Smooth muscle cell (in vitro differentiated cells): ENCODE results near the gene NCS1. TPM values are rescaled to one million over a fixed set of nuclear protein-coding genes. Genes with fewer than 3 reads are reported as not detected.

Experiments used
- DNase-seq: peaks from one replicate; lab custom pipeline; 2025; ENCODE audit not compliant: unreplicated experiment; lab: John Stamatoyannopoulos, UW
- H2AFZ ChIP-seq: fragments of 200-600 bp; sonication (generic); 2 replicates; pipeline ENCODE4 v1.6.0; 2016; ENCODE audit warnings: antibody characterized with exemption, low read depth, mild to moderate bottlenecking
- H3F3A ChIP-seq: fragments of 200-600 bp; sonication (generic); 2 replicates; pipeline ENCODE4 v1.6.0; 2017; ENCODE audit warnings: antibody characterized with exemption, low read depth
- H3K27ac ChIP-seq: fragments of 200-600 bp; sonication (generic); 2 replicates; pipeline ENCODE4 v1.5.1; 2016; ENCODE audit warnings: low read depth, mild to moderate bottlenecking
- H3K27me3 ChIP-seq: fragments of 200-600 bp; sonication (generic); 2 replicates; pipeline ENCODE4 v1.6.1; 2016; ENCODE audit warnings: low read depth, mild to moderate bottlenecking
- H3K36me3 ChIP-seq: fragments of 200-600 bp; sonication (generic); 2 replicates; pipeline ENCODE4 v1.5.1; 2016; ENCODE audit warnings: low read depth
- H3K4me1 ChIP-seq: fragments of 200-600 bp; sonication (generic); 2 replicates; pipeline ENCODE4 v1.5.1; 2016; ENCODE audit warnings: low read depth
- H3K4me2 ChIP-seq: fragments of 200-600 bp; sonication (generic); 2 replicates; pipeline ENCODE4 v1.6.0; 2016; ENCODE audit warnings: mild to moderate bottlenecking
- H3K4me3 ChIP-seq: fragments of 200-600 bp; sonication (generic); 2 replicates; pipeline ENCODE4 v1.5.1; 2016; ENCODE audit warnings: mild to moderate bottlenecking
- H3K79me2 ChIP-seq: fragments of 200-600 bp; sonication (generic); 2 replicates; pipeline ENCODE4 v1.6.0; 2016; ENCODE audit warnings: low read depth, mild to moderate bottlenecking
- H3K9ac ChIP-seq: fragments of 200-600 bp; sonication (generic); 2 replicates; pipeline ENCODE4 v1.6.0; 2016; ENCODE audit warnings: low read depth
- H3K9me3 ChIP-seq: fragments of 200-600 bp; sonication (generic); replicated peaks from 2 replicates; pipeline ENCODE4 v1.5.1; 2016; ENCODE audit warnings: low read depth
- H4K20me1 ChIP-seq: fragments of 200-600 bp; sonication (generic); 2 replicates; pipeline ENCODE4 v1.6.0; 2016; ENCODE audit warnings: low read depth
- CTCF ChIP-seq: fragments of 200-600 bp; sonication (generic); IDR thresholded peaks from 2 replicates; pipeline ENCODE4 v1.5.1; 2017; ENCODE audit warnings: borderline replicate concordance, mild to moderate bottlenecking, antibody characterized with exemption; ENCODE audit not compliant: insufficient read depth, poor library complexity, severe bottlenecking
- WGBS: methylation state at CpG from one replicate; pipeline ENCODE4 v1.1.7; 2016; ENCODE audit warnings: low lambda C conversion rate; 5-methylcytosine and 5-hydroxymethylcytosine counted together
- polyA plus RNA-seq: library from polyadenylated mRNA; unstranded; fragments of >200 nt; fragmentation: Nextera tagmentation; extraction: Ambion mirVana; gene quantifications from 2 replicates; pipeline ENCODE4 v1.2.1, GENCODE V29; 2016
- total RNA-seq: library from RNA; depleted of rRNA; stranded (reverse); fragments of >200 nt; gene quantifications from 2 replicates; pipeline ENCODE4 v1.2.3, GENCODE V29; 2014

The NCS1 gene
- total and polyA plus RNA-seq, 2 experiments from 2014 or later = 28.0 to 59.3 TPM

- H3K27me3 ChIP-seq = no peaks in the 10 kb centered on the region
- peaks cover 37% of the 10 kb centered on the region for H3K79me2 ChIP-seq
- no peak overlapping the region for H3K4me2 ChIP-seq
- H3K27ac ChIP-seq = no peak overlapping the region
- WGBS = 82% methylated on average over 26 of the region's 26 CpGs
- peaks cover 84% of the 10 kb centered on the region for H4K20me1 ChIP-seq
- H3K9ac ChIP-seq = no peak overlapping the region
- H3K4me1 ChIP-seq = no peaks in the 10 kb centered on the region
- no peak overlapping the region for H2AFZ ChIP-seq
- no peaks in the 10 kb centered on the region for H3K36me3 ChIP-seq
- no peak overlapping the region for H3K4me3 ChIP-seq
- DNase-seq = no peak
- no peaks in the 10 kb centered on the region for H3F3A ChIP-seq
- no peak for TF ChIP-seq CTCF
- H3K9me3 ChIP-seq = no peaks in the 10 kb centered on the region
Measured at GRCh38 chr9:130208600-130209347, 36.6 kb downstream of the NCS1 start.

- Histone ChIP-seq H4K20me1 (peaks cover 88% of the 10 kb centered on the region), H3K9ac (no peak overlapping the region), H3K27me3 (no peaks in the 10 kb centered on the region), H3K36me3 (no peaks in the 10 kb centered on the region), H3K4me1 (peaks cover 4% of the 10 kb centered on the region), H3K4me3 (no peak overlapping the region), H3K27ac (no peak overlapping the region), H2AFZ (no peak overlapping the region), H3F3A (no peaks in the 10 kb centered on the region), H3K79me2 (peaks cover 37% of the 10 kb centered on the region), H3K9me3 (no peaks in the 10 kb centered on the region), H3K4me2 (no peak overlapping the region)
- 85% methylated on average over 14 of the region's 14 CpGs for WGBS
- DNase-seq = no peak
- no peak for TF ChIP-seq CTCF
Measured at GRCh38 chr9:130209422-130209821, 37.2 kb downstream of the NCS1 start.

- H3K4me1 ChIP-seq = peaks cover 4% of the 10 kb centered on the region
- H3K27ac ChIP-seq = no peak overlapping the region
- no peaks in the 10 kb centered on the region for H3K9me3 ChIP-seq
- H3K9ac ChIP-seq = no peak overlapping the region
- 92% methylated on average over 20 of the region's 20 CpGs for WGBS
- H3K4me2 ChIP-seq = no peak overlapping the region
- H3F3A ChIP-seq = no peaks in the 10 kb centered on the region
- H3K27me3 ChIP-seq = no peaks in the 10 kb centered on the region
- no peak overlapping the region for H3K4me3 ChIP-seq
- TF ChIP-seq CTCF = no peak
- DNase-seq = no peak
- peaks cover 91% of the 10 kb centered on the region for H4K20me1 ChIP-seq
- H3K79me2 ChIP-seq = peaks cover 37% of the 10 kb centered on the region
- no peaks in the 10 kb centered on the region for H3K36me3 ChIP-seq
- H2AFZ ChIP-seq = no peak overlapping the region
Measured at GRCh38 chr9:130211548-130212226, 39.5 kb downstream of the NCS1 start.
